ENCODE data around the gene LGMN. TPM values are rescaled to one million over a fixed set of nuclear protein-coding genes. Genes with fewer than 3 reads are reported as not detected.
A peak's percentile ranks its signal among the peaks of the same experiment; 100 is the strongest.

Gene LGMN
- total and polyA plus RNA-seq, 2 of the 13 experiments (the other 11 are each of a cell fraction or from before 2014, with no cell fraction given), result 28.9 to 76.4 TPM

GRCh38 chr14:92793709-92794546 is 45.5 kb upstream of the LGMN start, which contains the start of gene GOLGA5 (continued):
- peak; percentile 98 for TF ChIP-seq ZNF687 (CRISPR knock-in tag; IDR thresholded peaks at IDR 0.05)
- peak; percentile 90 for TF ChIP-seq GATAD1 (CRISPR knock-in tag; IDR thresholded peaks at IDR 0.05)
- no peak for TF ChIP-seq CREB3 (CRISPR knock-in tag; IDR thresholded peaks at IDR 0.05)
- TF ChIP-seq SPEN (CRISPR knock-in tag; IDR thresholded peaks at IDR 0.05; ENCODE audit: low read depth), result peak; percentile 98
- no peak for TF ChIP-seq TIGD3 (CRISPR knock-in tag; IDR thresholded peaks at IDR 0.05; ENCODE audit: borderline replicate concordance)
- TF ChIP-seq TEAD2 (CRISPR knock-in tag; IDR thresholded peaks at IDR 0.05), result no peak
- no peak; the same call in 1 of the 2 replicates for TF ChIP-seq ARID5B (CRISPR knock-in tag; IDR thresholded peaks at IDR 0.05)
- no peak; the same call in none of the 2 replicates for TF ChIP-seq HOXA5 (CRISPR knock-in tag; IDR thresholded peaks at IDR 0.05)
- no peak for TF ChIP-seq CSRNP2 (CRISPR knock-in tag; conservative IDR thresholded peaks at IDR 0.05; ENCODE audit: low read depth)
- TF ChIP-seq IRF2 (CRISPR knock-in tag; IDR thresholded peaks at IDR 0.05), result peak; percentile 71; the same call in 1 of the 2 replicates
- TF ChIP-seq NKX3-1 (CRISPR knock-in tag; IDR thresholded peaks at IDR 0.05), result 0 out of 2 replicates have a peak, but pooled peaks have one; percentile 25
